Heart left ventricle (tissue), 13 donors: Measurements from ENCODE around the gene NEURL2.

Experiments
- CTCF ChIP-seq, 12 donors: fragments of 200-600 bp; sonication (generic) in 4 of 12; IDR thresholded peaks; one replicate each; pipeline versions ENCODE4 v1.5.0 to v1.8.0; 2018 to 2022; ENCODE audit warnings: antibody characterized with exemption in 12 of 12, mild to moderate bottlenecking in 5 of 12
- POLR2A ChIP-seq, 2 donors: fragments of 450-650 bp; IDR thresholded peaks; one replicate each; pipeline ENCODE4 v1.6.1; 2017; ENCODE audit warnings: antibody characterized with exemption in 2 of 2, mild to moderate bottlenecking in 2 of 2, moderate library complexity in 2 of 2
- donor health status: ischemic (EF 13 %, LVEDD 7.1; RV severe dilation, severe dysfunction).
- donor health status: DM: no; HTN: yes; CAD: no.
- donor health status: DM: no; HTN: no; CAD: no.
- donor health status: ischemic (EF 25% LVEDD 6.9; RV normal size, moderate dysfunction).
- donor health status: ischemic (EF 25% LVEDD 5.7; RV mildly dilated, moderate dysfunction).
- donor health status: ischemic (EF 35%, LVEDD 5.7; RV mildly dilated, moderate dysfunction).
- donor health status: nonischemic (EF 11% LVEDD 7.7; RV severe dilation, severe dysfunction).
- donor health status: DM: yes; HTN: yes; CAD: no.
- donor health status: PGD.
- donor health status: ischemic (EF 29% LVEDD 5.4; RV normal size, mild dysfunction).
- donor health status: nonischemic (EF 23%, LVEDD 6.1; RV moderate dilation, normal function).

- TF ChIP-seq CTCF (IDR thresholded peaks at IDR 0.05) (no peak), POLR2A (IDR thresholded peaks at IDR 0.05) (no peak)
Observed at GRCh38 chr20:45883100-45883469, 7.9 kb downstream of the NEURL2 start.
